Osteocyte (in vitro differentiated cells): ENCODE measurements around the gene NID1. TPM values are rescaled to one million over a fixed set of nuclear protein-coding genes. Genes with fewer than 3 reads are reported as not detected.

ENCODE experiments used
- DNase-seq: peaks from one replicate; pipeline ENCODE4 v3.0.0; 2021; ENCODE audit warnings: mixed read lengths; ENCODE audit not compliant: unreplicated experiment; ENCODE audit errors: extremely low spot score
- H3K27ac Mint-ChIP-seq: one replicate; pipeline ENCODE4 v1.8.0; 2021; ENCODE audit warnings: mild to moderate bottlenecking, mixed read lengths; ENCODE audit not compliant: unreplicated experiment
- H3K27me3 Mint-ChIP-seq: one replicate; pipeline ENCODE4 v1.8.0; 2021; ENCODE audit warnings: mixed read lengths; ENCODE audit not compliant: unreplicated experiment
- H3K36me3 Mint-ChIP-seq: one replicate; pipeline ENCODE4 v1.8.0; 2021; ENCODE audit warnings: mixed read lengths; ENCODE audit not compliant: unreplicated experiment
- H3K4me1 Mint-ChIP-seq: one replicate; pipeline ENCODE4 v1.8.0; 2021; ENCODE audit warnings: mixed read lengths; ENCODE audit not compliant: unreplicated experiment
- H3K4me3 Mint-ChIP-seq: one replicate; pipeline ENCODE4 v1.8.0; 2021; ENCODE audit warnings: mild to moderate bottlenecking, moderate library complexity, mixed read lengths; ENCODE audit not compliant: unreplicated experiment
- H3K9me3 Mint-ChIP-seq: one replicate; pipeline ENCODE4 v1.8.0; 2021; ENCODE audit warnings: mixed read lengths; ENCODE audit not compliant: unreplicated experiment
- CTCF ChIP-seq: fragments of 200-600 bp; sonication (generic); IDR thresholded peaks from 2 replicates; pipeline ENCODE4 v1.5.0; 2021; ENCODE audit warnings: antibody characterized with exemption, mild to moderate bottlenecking, moderate library complexity
- total RNA-seq: library from RNA; stranded (reverse); gene quantifications from 2 replicates; pipeline ENCODE4 v1.2.1, GENCODE V29; 2021

Gene NID1
- total RNA-seq, 1 donor from 2014 or later, result 142 TPM

- Mint-ChIP-seq H3K9me3 (no peaks in the 10 kb centered on the region), H3K36me3 (no peaks in the 10 kb centered on the region), H3K4me1 (peaks cover 39% of the 10 kb centered on the region), H3K27ac (peak overlapping the region; percentile 82), H3K4me3 (no peak overlapping the region), H3K27me3 (no peaks in the 10 kb centered on the region)
- peak; percentile 19 for DNase-seq
- no peak for TF ChIP-seq CTCF
These were observed 121.8 kb downstream of the NID1 start for GRCh38 chr1:235942979-235943575.

GRCh38 chr1:235942625-235942934 lies 122.3 kb downstream of the NID1 start:
- H3K4me1 Mint-ChIP-seq, result peaks cover 38% of the 10 kb centered on the region
- H3K27ac Mint-ChIP-seq, result no peak overlapping the region
- H3K4me3 Mint-ChIP-seq, result no peak overlapping the region
- no peaks in the 10 kb centered on the region for H3K9me3 Mint-ChIP-seq
- TF ChIP-seq CTCF, result no peak
- no peaks in the 10 kb centered on the region for H3K27me3 Mint-ChIP-seq
- no peaks in the 10 kb centered on the region for H3K36me3 Mint-ChIP-seq
- DNase-seq, result peak; percentile 51

- Mint-ChIP-seq H3K4me3 (no peak overlapping the region), H3K9me3 (no peaks in the 10 kb centered on the region), H3K27me3 (no peaks in the 10 kb centered on the region), H3K36me3 (no peaks in the 10 kb centered on the region), H3K4me1 (peaks cover 38% of the 10 kb centered on the region), H3K27ac (no peak overlapping the region)
- TF ChIP-seq CTCF, result no peak
- peak; percentile 38 for DNase-seq
These were observed 122.8 kb downstream of the NID1 start for GRCh38 chr1:235941876-235942624.

- Mint-ChIP-seq H3K4me1 (peaks cover 36% of the 10 kb centered on the region), H3K36me3 (no peaks in the 10 kb centered on the region), H3K27ac (no peak overlapping the region), H3K27me3 (no peaks in the 10 kb centered on the region), H3K9me3 (no peaks in the 10 kb centered on the region), H3K4me3 (no peak overlapping the region)
- TF ChIP-seq CTCF, result no peak
- DNase-seq, result no peak
These were observed 124.6 kb downstream of the NID1 start for GRCh38 chr1:235940285-235940684.

GRCh38 chr1:235939480-235939775 lies 125.5 kb downstream of the NID1 start:
- Mint-ChIP-seq H3K4me1 (peaks cover 37% of the 10 kb centered on the region), H3K27me3 (no peaks in the 10 kb centered on the region)
- no peak for DNase-seq

More at GRCh38 chr1:235939480-235939775, 125.5 kb downstream of the NID1 start:
- Mint-ChIP-seq H3K4me3 (no peak overlapping the region), H3K27ac (no peak overlapping the region), H3K9me3 (no peaks in the 10 kb centered on the region), H3K36me3 (no peaks in the 10 kb centered on the region)
- no peak for TF ChIP-seq CTCF
